ENCODE results near the gene PRKCZ.

The PRKCZ gene

DNA sequence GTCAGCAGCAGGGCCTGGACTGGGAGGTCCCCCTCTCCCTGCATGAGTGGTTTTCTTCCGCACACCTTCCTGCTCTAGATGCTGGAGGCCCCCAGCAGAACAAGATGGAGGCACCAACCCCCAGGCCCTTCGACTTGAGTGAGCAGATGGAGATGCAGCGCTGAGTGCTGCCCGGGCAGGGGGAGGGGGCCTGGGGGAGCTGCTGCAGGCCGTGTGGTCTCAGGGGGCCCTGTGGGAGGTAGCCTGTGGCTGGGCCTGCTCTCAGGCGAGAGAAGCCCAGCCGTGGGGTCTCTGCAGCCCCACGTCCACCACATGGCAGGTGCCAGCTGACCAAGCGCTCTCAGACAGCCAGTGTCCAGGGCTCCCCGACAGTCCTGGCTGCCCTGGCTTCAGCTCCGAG, 145.6 kb downstream of the PRKCZ start:
- H3K4me3 ChIP-seq (ENCODE audit: low read depth, low read length): no peak overlapping the region

DNA sequence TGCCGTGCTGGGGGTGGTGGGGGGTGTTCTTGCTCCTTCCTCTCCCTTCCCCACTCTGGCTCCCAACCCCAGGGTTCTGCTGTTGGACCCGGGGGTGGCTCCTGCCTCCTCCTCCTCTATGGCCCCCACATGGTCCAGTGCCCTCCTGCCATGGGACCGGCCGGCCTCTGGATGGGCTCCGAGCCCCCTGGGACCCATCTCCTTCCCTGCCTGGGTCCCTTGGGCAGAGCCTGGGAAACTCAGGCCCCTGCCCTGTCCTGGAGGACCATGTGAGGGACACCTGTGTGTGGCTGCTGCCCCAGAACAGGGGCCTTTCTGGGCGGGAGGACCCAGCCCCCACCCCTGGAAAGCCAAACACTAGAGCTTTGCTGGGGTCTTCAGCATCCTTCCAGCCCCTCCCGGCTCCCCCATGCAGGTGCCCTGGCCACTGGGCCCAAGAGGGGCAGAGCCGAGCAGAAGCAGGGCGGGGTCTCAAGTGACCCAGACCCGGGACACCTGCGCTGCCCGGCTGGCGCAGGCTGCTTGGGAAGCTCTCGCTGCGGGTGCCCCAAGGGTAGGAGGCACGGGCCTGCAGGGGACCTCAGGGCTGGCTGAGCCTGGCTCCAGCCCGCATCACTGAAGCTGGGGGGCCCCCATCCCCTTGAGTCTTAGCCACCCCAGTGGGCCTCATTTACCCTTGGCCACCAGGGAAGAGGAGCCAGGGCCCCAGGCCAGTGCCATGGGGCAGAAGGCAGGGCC, 146.9 kb downstream of the PRKCZ start:
- TF ChIP-seq, protein P1, sequence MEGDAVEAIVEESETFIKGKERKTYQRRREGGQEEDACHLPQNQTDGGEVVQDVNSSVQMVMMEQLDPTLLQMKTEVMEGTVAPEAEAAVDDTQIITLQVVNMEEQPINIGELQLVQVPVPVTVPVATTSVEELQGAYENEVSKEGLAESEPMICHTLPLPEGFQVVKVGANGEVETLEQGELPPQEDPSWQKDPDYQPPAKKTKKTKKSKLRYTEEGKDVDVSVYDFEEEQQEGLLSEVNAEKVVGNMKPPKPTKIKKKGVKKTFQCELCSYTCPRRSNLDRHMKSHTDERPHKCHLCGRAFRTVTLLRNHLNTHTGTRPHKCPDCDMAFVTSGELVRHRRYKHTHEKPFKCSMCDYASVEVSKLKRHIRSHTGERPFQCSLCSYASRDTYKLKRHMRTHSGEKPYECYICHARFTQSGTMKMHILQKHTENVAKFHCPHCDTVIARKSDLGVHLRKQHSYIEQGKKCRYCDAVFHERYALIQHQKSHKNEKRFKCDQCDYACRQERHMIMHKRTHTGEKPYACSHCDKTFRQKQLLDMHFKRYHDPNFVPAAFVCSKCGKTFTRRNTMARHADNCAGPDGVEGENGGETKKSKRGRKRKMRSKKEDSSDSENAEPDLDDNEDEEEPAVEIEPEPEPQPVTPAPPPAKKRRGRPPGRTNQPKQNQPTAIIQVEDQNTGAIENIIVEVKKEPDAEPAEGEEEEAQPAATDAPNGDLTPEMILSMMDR (IDR thresholded peaks at IDR 0.05; ENCODE audit: low read depth, low read length): no peak
- TF ChIP-seq, protein P2, sequence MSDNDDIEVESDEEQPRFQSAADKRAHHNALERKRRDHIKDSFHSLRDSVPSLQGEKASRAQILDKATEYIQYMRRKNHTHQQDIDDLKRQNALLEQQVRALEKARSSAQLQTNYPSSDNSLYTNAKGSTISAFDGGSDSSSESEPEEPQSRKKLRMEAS (IDR thresholded peaks at IDR 0.05; ENCODE audit: low read depth, low read length): no peak
- TF ChIP-seq MYC (IDR thresholded peaks at IDR 0.05; ENCODE audit: low read depth, low read length): no peak
- TF ChIP-seq POLR2A (IDR thresholded peaks at IDR 0.05; ENCODE audit: extremely low read depth, insufficient read length): no peak
- DNase-seq (ENCODE audit: low read depth): no peak
- no peak overlapping the region for H3K4me3 ChIP-seq (ENCODE audit: low read depth, low read length)

More for the DNA sequence above, 145.6 kb downstream of the PRKCZ start:
- TF ChIP-seq, protein P1 (IDR thresholded peaks at IDR 0.05; ENCODE audit: low read depth, low read length): no peak
- no peak for TF ChIP-seq MYC (IDR thresholded peaks at IDR 0.05; ENCODE audit: low read depth, low read length)
- TF ChIP-seq, protein P2 (IDR thresholded peaks at IDR 0.05; ENCODE audit: low read depth, low read length): no peak
- TF ChIP-seq POLR2A (IDR thresholded peaks at IDR 0.05; ENCODE audit: extremely low read depth, insufficient read length): no peak
- DNase-seq (ENCODE audit: low read depth): no peak

DNA sequence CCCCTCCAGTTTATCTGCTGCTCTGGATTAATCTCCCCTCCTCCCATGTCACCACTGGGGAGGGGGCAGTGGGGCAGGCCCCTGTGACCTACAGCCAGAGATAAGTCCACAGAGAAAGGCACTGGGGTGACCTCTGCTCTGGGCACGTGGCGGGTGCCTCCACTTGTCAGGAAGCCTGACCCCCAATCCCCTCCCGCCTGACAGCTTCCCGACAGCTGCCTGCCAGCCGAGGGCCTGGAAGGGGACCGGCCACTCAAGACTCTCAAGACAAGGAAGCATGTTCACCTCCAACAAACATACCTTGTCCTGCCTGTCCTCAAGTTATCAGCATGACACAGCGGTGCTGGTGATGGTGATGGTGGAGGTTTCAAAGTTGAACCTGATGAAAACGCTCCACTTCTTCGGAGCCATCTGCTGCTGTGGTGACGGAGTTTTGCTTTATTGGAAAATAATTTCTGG, 147.5 kb downstream of the PRKCZ start:
- H3K4me3 ChIP-seq (ENCODE audit: low read depth, low read length): no peak overlapping the region
- no peak for DNase-seq (ENCODE audit: low read depth)
- TF ChIP-seq, protein P1 (IDR thresholded peaks at IDR 0.05; ENCODE audit: low read depth, low read length): no peak
- no peak for TF ChIP-seq MYC (IDR thresholded peaks at IDR 0.05; ENCODE audit: low read depth, low read length)
- TF ChIP-seq, protein P2 (IDR thresholded peaks at IDR 0.05; ENCODE audit: low read depth, low read length): no peak
- TF ChIP-seq POLR2A (IDR thresholded peaks at IDR 0.05; ENCODE audit: extremely low read depth, insufficient read length): no peak

DNA sequence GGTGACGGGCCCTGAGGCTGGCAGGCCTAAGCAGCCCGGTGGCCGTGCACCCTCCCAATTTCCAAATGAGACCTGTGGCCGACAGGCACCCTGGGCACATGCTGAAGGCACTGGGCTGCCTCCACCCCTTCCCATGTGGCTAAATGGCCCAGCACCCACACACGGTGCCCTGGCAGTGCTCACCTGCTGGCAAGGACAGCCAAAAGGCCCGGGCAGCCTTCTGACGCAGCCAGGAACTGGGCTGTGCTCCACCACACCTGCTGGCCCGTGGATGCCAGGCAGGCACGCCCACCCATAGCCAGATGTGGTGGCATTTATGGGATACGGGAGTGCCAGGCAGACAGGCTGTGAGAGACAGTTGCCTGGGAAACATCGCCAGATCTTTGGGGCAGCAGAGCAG, 148.4 kb downstream of the PRKCZ start:
- no peak overlapping the region for H3K4me3 ChIP-seq (ENCODE audit: low read depth, low read length)
- no peak for DNase-seq (ENCODE audit: low read depth)
- no peak for TF ChIP-seq POLR2A (IDR thresholded peaks at IDR 0.05; ENCODE audit: extremely low read depth, insufficient read length)
- TF ChIP-seq, protein P1 (IDR thresholded peaks at IDR 0.05; ENCODE audit: low read depth, low read length): no peak
- no peak for TF ChIP-seq MYC (IDR thresholded peaks at IDR 0.05; ENCODE audit: low read depth, low read length)
- TF ChIP-seq, protein P2 (IDR thresholded peaks at IDR 0.05; ENCODE audit: low read depth, low read length): no peak

DNA sequence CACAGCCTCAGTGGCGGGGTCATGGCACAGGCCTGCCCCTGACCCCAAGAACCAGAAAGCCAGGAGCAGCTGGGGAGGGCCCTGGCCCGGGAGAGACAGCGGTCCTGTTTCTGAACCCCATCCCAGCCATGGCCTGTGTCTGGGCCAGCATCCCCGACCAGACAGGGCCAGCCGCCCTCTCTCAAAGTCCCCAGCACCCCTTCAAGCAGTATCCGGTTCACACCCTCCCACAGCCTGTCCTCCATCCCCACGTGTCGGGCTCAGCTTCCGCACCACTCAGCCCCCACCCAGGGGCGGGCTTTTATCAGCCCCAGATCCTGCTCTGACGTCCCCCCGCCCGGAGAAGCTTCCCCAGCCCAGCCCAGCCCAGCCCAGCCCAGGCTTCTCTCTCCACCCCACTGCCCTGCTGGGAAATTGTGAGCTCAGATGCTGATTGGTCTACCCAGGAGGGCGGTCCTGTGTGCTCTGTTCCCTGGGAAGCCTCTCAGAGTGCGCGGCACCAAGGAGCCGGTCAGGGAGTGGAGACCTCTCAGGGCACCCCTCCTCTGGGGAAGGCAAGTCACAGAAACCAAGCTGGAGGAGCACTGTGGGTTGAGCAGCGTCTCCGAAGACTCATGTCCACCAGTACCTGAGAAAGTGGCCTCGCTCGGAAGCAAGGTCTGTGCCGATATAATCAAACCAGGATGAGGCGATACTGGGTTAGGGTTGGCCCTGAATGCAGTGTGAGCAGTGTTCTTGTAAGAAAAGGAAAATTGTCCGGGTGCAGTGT, 149.0 kb downstream of the PRKCZ start:
- no peak for TF ChIP-seq POLR2A (IDR thresholded peaks at IDR 0.05; ENCODE audit: extremely low read depth, insufficient read length)
- TF ChIP-seq MYC (IDR thresholded peaks at IDR 0.05; ENCODE audit: low read depth, low read length): no peak
- TF ChIP-seq, protein P1 (IDR thresholded peaks at IDR 0.05; ENCODE audit: low read depth, low read length): no peak
- TF ChIP-seq, protein P2 (IDR thresholded peaks at IDR 0.05; ENCODE audit: low read depth, low read length): no peak
- H3K4me3 ChIP-seq (ENCODE audit: low read depth, low read length): no peak overlapping the region
- DNase-seq (ENCODE audit: low read depth): no peak

Data from NB4 (cell line).